T-cell (primary cell): Measurements from ENCODE around the gene ATP2B2. TPM values are rescaled to one million over a fixed set of nuclear protein-coding genes. Genes with fewer than 3 reads are reported as not detected.
A peak's percentile ranks its signal among the peaks of the same experiment; 100 is the strongest.

Experiments used
- ATAC-seq, 4 experiments: fragments of 200-7000 bp in 3 of 4; fragments of 150-1000 bp in 1 of 4; cut with Tn5 transposase; replicated peaks in 1 of 4; 1 replicate in 3 of 4; 2 replicates in 1 of 4; pipeline ENCODE4 v1.10.0; 2021; ENCODE audit warnings: moderate library complexity in 3 of 4, mild to moderate bottlenecking in 2 of 4, moderate number of reproducible peaks in 1 of 4
- CTCF ChIA-PET, 2 donors: fragments of 300-600 bp; sonication (Branson Sonifier 250); formaldehyde crosslinking; loops; one replicate each; lab custom pipeline; 2022; ENCODE audit warnings: antibody characterized with exemption in 2 of 2; lab: Charles Lee
- POLR2A ChIA-PET, 2 donors: fragments of 300-600 bp; sonication (Branson Sonifier 250); formaldehyde crosslinking; loops; one replicate each; lab custom pipeline; 2022; ENCODE audit warnings: antibody characterized with exemption in 2 of 2; lab: Charles Lee
- DNase-seq, 35 experiments: peaks; one replicate each; pipeline versions ENCODE4 v3.0.0 to v3.0.0-alpha.2; 2013 to 2023
- H3K27ac ChIP-seq: one replicate; pipeline ENCODE4 v1.5.1; 2013; ENCODE audit warnings: low read length
- H3K27me3 ChIP-seq, 2 experiments: replicated peaks in 1 of 2; 1 replicate in 1 of 2; 2 replicates in 1 of 2; pipeline versions ENCODE4 v1.6.1 to v1.7.0; 2013; ENCODE audit warnings: low read length in 1 of 2, mixed read lengths in 1 of 2; ENCODE audit not compliant: control insufficient read depth in 2 of 2, insufficient read depth in 2 of 2; ENCODE audit errors: extremely low read depth in 1 of 2
- H3K36me3 ChIP-seq, 2 donors: 1 replicate in 1 of 2; 2 replicates in 1 of 2; pipeline versions ENCODE4 v1.6.1 to v1.7.0; 2013; ENCODE audit warnings: low read length in 1 of 2; ENCODE audit not compliant: control insufficient read depth in 2 of 2, insufficient read depth in 1 of 2; ENCODE audit errors: extremely low read depth in 1 of 2
- H3K4me1 ChIP-seq, 2 experiments: 1 replicate in 1 of 2; 2 replicates in 1 of 2; pipeline versions ENCODE4 v1.6.1 to v1.7.0; 2013; ENCODE audit warnings: low read length in 2 of 2, mixed read lengths in 1 of 2; ENCODE audit not compliant: insufficient read depth in 2 of 2, control insufficient read depth in 1 of 2; ENCODE audit errors: extremely low read depth in 1 of 2
- H3K4me3 ChIP-seq, 2 donors: 1 replicate in 1 of 2; 2 replicates in 1 of 2; pipeline versions ENCODE4 v1.5.1 to v1.7.0; 2013; ENCODE audit warnings: mild to moderate bottlenecking in 2 of 2, low read length in 1 of 2, moderate library complexity in 1 of 2; ENCODE audit not compliant: control insufficient read depth in 1 of 2; ENCODE audit errors: extremely low read depth in 1 of 2
- H3K9me3 ChIP-seq: 2 replicates; pipeline ENCODE4 v1.7.0; 2013
- H3K27ac Mint-ChIP-seq, 2 donors: one replicate each; pipeline ENCODE4 v1.8.0; 2020 to 2021; ENCODE audit warnings: mild to moderate bottlenecking in 2 of 2, mixed read lengths in 2 of 2
- H3K27me3 Mint-ChIP-seq, 2 donors: one replicate each; pipeline ENCODE4 v1.8.0; 2021 to 2022; ENCODE audit warnings: mixed read lengths in 2 of 2
- H3K36me3 Mint-ChIP-seq: one replicate; pipeline ENCODE4 v1.8.0; 2021; ENCODE audit warnings: mixed read lengths
- H3K4me1 Mint-ChIP-seq, 3 donors: one replicate each; pipeline ENCODE4 v1.8.0; 2020 to 2022; ENCODE audit warnings: mixed read lengths in 3 of 3, mild to moderate bottlenecking in 1 of 3
- H3K4me3 Mint-ChIP-seq, 3 donors: one replicate each; pipeline ENCODE4 v1.8.0; 2020 to 2022; ENCODE audit warnings: mild to moderate bottlenecking in 3 of 3, mixed read lengths in 3 of 3, moderate library complexity in 3 of 3
- H3K9me3 Mint-ChIP-seq, 3 donors: one replicate each; pipeline ENCODE4 v1.8.0; 2020 to 2022; ENCODE audit warnings: mixed read lengths in 3 of 3
- WGBS: methylation state at CpG from one replicate; pipeline ENCODE4 v1.1.5; 2013; ENCODE audit warnings: missing lambda C conversion rate; ENCODE audit not compliant: insufficient coverage; 5-methylcytosine and 5-hydroxymethylcytosine counted together
- total RNA-seq, 35 experiments: library from RNA in 6 of 35; stranded (reverse) in 6 of 35; fragments of 120-200 nt in 1 of 35; gene quantifications; one replicate each; pipeline versions ENCODE4 v1.2.1 to v1.2.4 and lab custom pipeline; 2013 to 2026

ATP2B2 gene
- total RNA-seq, 5 donors from 2014 or later (not counting 1 experiment from before 2014, with no cell fraction given) = not detected

GRCh38 chr3:10281951-10282350, 223.4 kb downstream of the ATP2B2 start:
- Histone ChIP-seq H3K27ac (no peak overlapping the region), H3K27me3 (no peaks in the 10 kb centered on the region), H3K4me3 (no peak overlapping the region), H3K36me3 (peaks cover 17 to 65% of the 10 kb centered on the region in 2 donors), H3K9me3 (no peaks in the 10 kb centered on the region), H3K4me1 (peaks cover 3 to 22% of the 10 kb centered on the region in 2 experiments)
- WGBS = no CpG with 5 or more reads among the region's 5 CpGs
- Mint-ChIP-seq H3K27me3 (no peaks in the 10 kb centered on the region), H3K4me1 (peaks cover 22 to 38% (median 37%) of the 10 kb centered on the region in 3 donors), H3K27ac (peak overlapping the region; percentile 36 to 73), H3K4me3 (no peak overlapping the region), H3K9me3 (no peaks in the 10 kb centered on the region), H3K36me3 (peaks cover 37% of the 10 kb centered on the region)
- ChIA-PET POLR2A (interaction anchor here in 1 of 2 donors (0.6 kb wide), 1 partner anchor 17 kb away, joined by 3 read pairs; no protein-coding TSS in a partner anchor), CTCF (interaction anchor here in 1 of 2 donors (0.7 kb wide), 1 partner anchor 11 kb away, joined by 3 read pairs; no protein-coding TSS in a partner anchor)
- DNase-seq (no peak), ATAC-seq (no peak)

GRCh38 chr3:10280571-10280970, 224.8 kb downstream of the ATP2B2 start:
- peaks cover 21 to 73% of the 10 kb centered on the region in 2 donors for H3K36me3 ChIP-seq
- DNase-seq = no peak
- peak overlapping the region in 1 of 2 donors; percentile 36 for H3K27ac Mint-ChIP-seq
- no peak for ATAC-seq
- H3K27ac ChIP-seq = no peak overlapping the region
- ChIA-PET POLR2A (no interaction called here), CTCF (no interaction called here)
- H3K4me1 ChIP-seq = peaks cover 3 to 29% of the 10 kb centered on the region in 2 experiments
- peaks cover 42% of the 10 kb centered on the region for H3K36me3 Mint-ChIP-seq
- no peaks in the 10 kb centered on the region for H3K27me3 Mint-ChIP-seq
- no peaks in the 10 kb centered on the region for H3K27me3 ChIP-seq
- no peak overlapping the region for H3K4me3 Mint-ChIP-seq
- peaks cover 22 to 39% (median 37%) of the 10 kb centered on the region in 3 donors for H3K4me1 Mint-ChIP-seq
- no CpG with 5 or more reads among the region's 6 CpGs for WGBS
- H3K9me3 ChIP-seq = no peaks in the 10 kb centered on the region
- no peak overlapping the region for H3K4me3 ChIP-seq
- no peaks in the 10 kb centered on the region for H3K9me3 Mint-ChIP-seq

- Mint-ChIP-seq H3K4me1 (peaks cover 22 to 40% (median 37%) of the 10 kb centered on the region in 3 donors), H3K27ac (peak overlapping the region in 1 of 2 donors; percentile 80), H3K4me3 (no peak overlapping the region), H3K27me3 (no peaks in the 10 kb centered on the region), H3K9me3 (no peaks in the 10 kb centered on the region), H3K36me3 (peaks cover 45% of the 10 kb centered on the region)
- Histone ChIP-seq H3K27me3 (no peaks in the 10 kb centered on the region), H3K9me3 (no peaks in the 10 kb centered on the region), H3K27ac (no peak overlapping the region), H3K4me1 (peaks cover 3 to 29% of the 10 kb centered on the region in 2 experiments), H3K36me3 (peaks cover 21 to 73% of the 10 kb centered on the region in 2 donors), H3K4me3 (no peak overlapping the region)
- 100% methylated on average over 1 of the region's 5 CpGs for WGBS
- ChIA-PET POLR2A (interaction anchor here in 1 of 2 donors (0.6 kb wide), 1 partner anchor 740 kb away, joined by 4 read pairs; no protein-coding TSS in a partner anchor), CTCF (interaction anchor here in 1 of 2 donors (1.2 kb wide), 1 partner anchor 16 kb away, joined by 3 read pairs; no protein-coding TSS in a partner anchor)
- peak in 1 of 35 experiments; percentile 23 for DNase-seq
- peak in 1 of 4 experiments; percentile 39 for ATAC-seq
Observed at GRCh38 chr3:10280177-10280529, 225.2 kb downstream of the ATP2B2 start.

- Histone ChIP-seq H3K36me3 (peaks cover 21 to 73% of the 10 kb centered on the region in 2 donors), H3K4me1 (peaks cover 5 to 24% of the 10 kb centered on the region in 2 experiments), H3K4me3 (no peak overlapping the region), H3K9me3 (no peaks in the 10 kb centered on the region), H3K27me3 (no peaks in the 10 kb centered on the region), H3K27ac (no peak overlapping the region)
- Mint-ChIP-seq H3K9me3 (no peaks in the 10 kb centered on the region), H3K4me1 (peaks cover 20 to 37% (median 33%) of the 10 kb centered on the region in 3 donors), H3K27me3 (no peaks in the 10 kb centered on the region), H3K27ac (peak overlapping the region in 1 of 2 donors; percentile 80), H3K4me3 (no peak overlapping the region), H3K36me3 (peaks cover 46% of the 10 kb centered on the region)
- 91% methylated on average over 6 of the region's 13 CpGs for WGBS
- CTCF ChIA-PET = interaction anchor here (0.6 to 1.2 kb wide), 2 partner anchors 16 to 157 kb away, joined by 3 to 4 read pairs; no protein-coding TSS in a partner anchor
- DNase-seq = no peak
- POLR2A ChIA-PET = interaction anchor here in 1 of 2 donors (0.6 kb wide), 1 partner anchor 739 kb away, joined by 4 read pairs; no protein-coding TSS in a partner anchor
- no peak for ATAC-seq
Observed at GRCh38 chr3:10279384-10280176, 225.8 kb downstream of the ATP2B2 start.

GRCh38 chr3:10278501-10278900, 226.9 kb downstream of the ATP2B2 start:
- Mint-ChIP-seq H3K4me3 (no peak overlapping the region), H3K9me3 (no peaks in the 10 kb centered on the region), H3K27me3 (no peaks in the 10 kb centered on the region), H3K27ac (no peak overlapping the region), H3K36me3 (peaks cover 50% of the 10 kb centered on the region), H3K4me1 (peaks cover 20 to 36% (median 32%) of the 10 kb centered on the region in 3 donors)
- WGBS = no CpG with 5 or more reads among the region's 1 CpG
- no peak for ATAC-seq
- ChIA-PET CTCF (interaction anchor here in 1 of 2 donors (0.6 kb wide), 1 partner anchor 156 kb away, joined by 4 read pairs; no protein-coding TSS in a partner anchor), POLR2A (no interaction called here)
- no peak for DNase-seq
- no peaks in the 10 kb centered on the region for H3K9me3 ChIP-seq
- peaks cover 12 to 18% of the 10 kb centered on the region in 2 experiments for H3K4me1 ChIP-seq
- peaks cover 18 to 76% of the 10 kb centered on the region in 2 donors for H3K36me3 ChIP-seq
- no peak overlapping the region for H3K27ac ChIP-seq
- no peaks in the 10 kb centered on the region for H3K27me3 ChIP-seq
- no peak overlapping the region for H3K4me3 ChIP-seq

GRCh38 chr3:10277115-10277625, 228.2 kb downstream of the ATP2B2 start:
- ATAC-seq (no peak), DNase-seq (no peak)
- Mint-ChIP-seq H3K27ac (peak overlapping the region; percentile 46 to 61), H3K9me3 (no peaks in the 10 kb centered on the region), H3K4me3 (no peak overlapping the region), H3K4me1 (peaks cover 31 to 39% (median 39%) of the 10 kb centered on the region in 3 donors), H3K36me3 (peaks cover 51% of the 10 kb centered on the region), H3K27me3 (no peaks in the 10 kb centered on the region)
- Histone ChIP-seq H3K36me3 (peaks cover 15 to 77% of the 10 kb centered on the region in 2 donors), H3K27me3 (no peaks in the 10 kb centered on the region), H3K4me1 (peaks cover 20 to 30% of the 10 kb centered on the region in 2 experiments), H3K27ac (no peak overlapping the region), H3K9me3 (no peaks in the 10 kb centered on the region), H3K4me3 (no peak overlapping the region)
- CTCF ChIA-PET = interaction anchor here (0.6 to 0.7 kb wide), 3 partner anchors 161 to 430 kb away, joined by 3 read pairs; no protein-coding TSS in a partner anchor
- WGBS = 70% methylated on average over 3 of the region's 3 CpGs
- POLR2A ChIA-PET = interaction anchor here in 1 of 2 donors (0.6 kb wide), 1 partner anchor 12 kb away, joined by 8 read pairs; no protein-coding TSS in a partner anchor
